Ascending aorta (tissue), 2 donors: ENCODE results near the gene FXYD3. TPM values are rescaled to one million over a fixed set of nuclear protein-coding genes. Genes with fewer than 3 reads are reported as not detected.

Source experiments
- DNase-seq, 2 donors: peaks; one replicate each; pipeline ENCODE4 v3.0.0-alpha.2; 2019; ENCODE audit warnings: low spot score in 2 of 2
- H3K27ac ChIP-seq, 2 donors: fragments of 200-600 bp; sonication (generic); one replicate each; pipeline ENCODE4 v1.5.1; 2016 to 2017; ENCODE audit warnings: mild to moderate bottlenecking in 1 of 2
- H3K27me3 ChIP-seq: fragments of 200-600 bp; sonication (generic); one replicate; pipeline ENCODE4 v1.5.1; 2017
- H3K36me3 ChIP-seq, 2 donors: fragments of 200-600 bp; sonication (generic); one replicate each; pipeline ENCODE4 v1.5.1; 2016
- H3K4me1 ChIP-seq, 2 donors: fragments of 200-600 bp; sonication (generic); one replicate each; pipeline ENCODE4 v1.5.1; 2016 to 2017; ENCODE audit warnings: mild to moderate bottlenecking in 1 of 2
- H3K4me3 ChIP-seq, 2 donors: fragments of 200-600 bp; sonication (generic); one replicate each; pipeline ENCODE4 v1.5.1; 2016 to 2017; ENCODE audit warnings: mild to moderate bottlenecking in 1 of 2
- H3K9me3 ChIP-seq, 2 donors: fragments of 200-600 bp; sonication (generic); one replicate each; pipeline ENCODE4 v1.5.1; 2016
- intact Hi-C: fragments of 100-400 bp; cut with DNase I; formaldehyde crosslinking; loops from one replicate; pipeline ENCODE4 v1.15.1; 2023
- total RNA-seq: library from RNA; depleted of rRNA; stranded (reverse); fragments of >200 nt; gene quantifications from one replicate; pipeline ENCODE4 v1.1.0, GENCODE V29; 2016
- TF ChIP-seq, protein P1 (sequence below), 3 experiments: fragments of 200-600 bp in 2 of 3; fragments of 450-650 bp in 1 of 3; sonication (generic) in 2 of 3; IDR thresholded peaks; one replicate each; pipeline ENCODE4 v1.5.1; 2016 to 2019; ENCODE audit warnings: antibody characterized with exemption in 3 of 3, mild to moderate bottlenecking in 1 of 3, moderate library complexity in 1 of 3

FXYD3 gene
- total RNA-seq, 1 donor from 2014 or later = not detected

DNA sequence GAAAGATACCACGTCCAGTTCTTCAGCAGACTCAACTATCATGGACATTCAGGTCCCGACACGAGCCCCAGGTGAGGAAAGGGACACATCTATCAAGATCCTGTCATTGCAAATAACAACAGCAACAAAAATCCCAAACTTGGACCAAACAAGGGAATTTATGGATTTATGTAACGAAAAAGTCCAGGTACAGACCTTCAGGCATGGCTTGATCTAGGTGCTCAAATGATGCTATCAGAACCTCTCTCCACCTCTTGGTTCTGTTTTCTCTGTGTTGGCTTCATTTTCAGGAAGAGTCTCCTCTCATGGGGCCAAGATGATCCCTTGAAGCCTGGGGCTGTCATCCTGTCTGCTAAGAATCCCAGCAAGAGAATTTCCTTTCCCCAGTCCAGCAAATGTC lies 41.8 kb downstream of the FXYD3 start:
- TF ChIP-seq, protein P1, sequence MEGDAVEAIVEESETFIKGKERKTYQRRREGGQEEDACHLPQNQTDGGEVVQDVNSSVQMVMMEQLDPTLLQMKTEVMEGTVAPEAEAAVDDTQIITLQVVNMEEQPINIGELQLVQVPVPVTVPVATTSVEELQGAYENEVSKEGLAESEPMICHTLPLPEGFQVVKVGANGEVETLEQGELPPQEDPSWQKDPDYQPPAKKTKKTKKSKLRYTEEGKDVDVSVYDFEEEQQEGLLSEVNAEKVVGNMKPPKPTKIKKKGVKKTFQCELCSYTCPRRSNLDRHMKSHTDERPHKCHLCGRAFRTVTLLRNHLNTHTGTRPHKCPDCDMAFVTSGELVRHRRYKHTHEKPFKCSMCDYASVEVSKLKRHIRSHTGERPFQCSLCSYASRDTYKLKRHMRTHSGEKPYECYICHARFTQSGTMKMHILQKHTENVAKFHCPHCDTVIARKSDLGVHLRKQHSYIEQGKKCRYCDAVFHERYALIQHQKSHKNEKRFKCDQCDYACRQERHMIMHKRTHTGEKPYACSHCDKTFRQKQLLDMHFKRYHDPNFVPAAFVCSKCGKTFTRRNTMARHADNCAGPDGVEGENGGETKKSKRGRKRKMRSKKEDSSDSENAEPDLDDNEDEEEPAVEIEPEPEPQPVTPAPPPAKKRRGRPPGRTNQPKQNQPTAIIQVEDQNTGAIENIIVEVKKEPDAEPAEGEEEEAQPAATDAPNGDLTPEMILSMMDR (IDR thresholded peaks at IDR 0.05) = no peak
- Histone ChIP-seq H3K36me3 (peaks cover 27 to 44% of the 10 kb centered on the region in 2 donors), H3K27me3 (no peaks in the 10 kb centered on the region), H3K9me3 (peaks cover 0 to 6% of the 10 kb centered on the region in 2 donors), H3K27ac (no peak overlapping the region), H3K4me1 (peaks cover 10 to 15% of the 10 kb centered on the region in 2 donors), H3K4me3 (no peak overlapping the region)
- DNase-seq = no peak
- intact Hi-C loops = loop anchor here (5.0 kb wide), 1 partner anchor 110 kb away; the partner anchor contains the start of gene USF2

DNA sequence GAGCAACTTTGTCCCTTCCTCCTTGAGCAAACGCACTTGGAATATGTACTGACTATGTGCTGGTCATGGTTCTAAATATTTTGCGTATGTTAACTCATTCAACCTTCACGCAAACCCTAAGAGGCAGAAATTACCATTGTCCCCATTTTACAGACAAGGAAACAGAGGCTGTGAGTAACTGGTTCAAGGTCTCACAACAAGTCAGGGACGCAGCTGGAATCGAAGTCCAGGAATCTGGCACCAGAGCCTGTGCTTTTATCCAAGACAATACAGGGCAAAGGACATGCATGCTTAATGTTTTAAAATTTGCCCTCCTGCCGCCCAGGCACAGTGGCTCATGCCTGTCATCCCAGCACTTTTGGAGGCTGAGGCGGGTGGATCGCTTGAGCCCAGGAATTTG lies 44.0 kb downstream of the FXYD3 start:
- H3K36me3 ChIP-seq = peaks cover 29 to 62% of the 10 kb centered on the region in 2 donors
- no peak overlapping the region for H3K4me3 ChIP-seq
- TF ChIP-seq, protein P1 (IDR thresholded peaks at IDR 0.05) = no peak
- DNase-seq = no peak
- H3K9me3 ChIP-seq = peaks cover 0 to 13% of the 10 kb centered on the region in 2 donors
- H3K4me1 ChIP-seq = peaks cover 0 to 9% of the 10 kb centered on the region in 2 donors
- H3K27me3 ChIP-seq = no peaks in the 10 kb centered on the region
- H3K27ac ChIP-seq = no peak overlapping the region
- intact Hi-C loops = loop anchor here (5.0 kb wide), 1 partner anchor 108 kb away; the partner anchor contains the start of gene USF2

DNA sequence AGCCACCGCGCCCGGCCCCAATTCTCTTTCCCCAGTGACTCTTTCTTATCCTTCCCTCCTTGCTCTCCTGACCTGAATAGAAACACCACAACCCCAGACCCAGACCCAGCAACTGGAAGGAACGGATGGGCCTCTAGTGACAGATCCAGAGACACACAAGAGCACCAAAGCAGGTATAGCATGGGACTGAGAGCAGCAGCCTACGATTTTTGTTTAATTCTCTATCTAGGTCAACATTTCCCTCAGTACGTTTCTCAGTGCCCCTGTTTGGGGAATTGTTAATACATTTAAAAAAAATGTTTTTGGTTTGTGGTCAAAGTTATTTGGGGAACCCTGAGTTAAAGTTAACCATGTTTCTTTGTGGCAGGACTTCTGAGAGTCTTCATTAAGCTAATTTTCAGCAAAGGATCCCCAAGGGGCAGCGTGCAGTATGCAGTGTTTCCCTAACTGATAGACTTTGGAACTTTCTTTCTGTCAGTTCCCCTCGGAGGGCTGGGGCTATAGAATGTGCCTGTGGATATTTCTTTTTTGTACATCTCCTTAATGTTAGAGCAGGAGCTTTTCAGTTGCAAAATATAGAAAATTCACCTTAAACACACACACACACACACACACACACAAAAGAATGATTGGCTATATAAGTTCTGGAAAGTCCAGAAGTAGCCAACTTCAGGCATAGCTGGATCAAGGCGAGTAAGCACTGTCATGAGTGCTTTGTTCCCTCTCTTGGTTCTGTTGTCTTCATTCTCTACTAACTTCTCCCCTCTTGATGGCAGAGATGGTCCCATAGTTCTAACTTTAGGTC lies 45.2 kb downstream of the FXYD3 start:
- TF ChIP-seq, protein P1 (IDR thresholded peaks at IDR 0.05) = no peak
- Histone ChIP-seq H3K4me1 (peaks cover 0 to 4% of the 10 kb centered on the region in 2 donors), H3K27me3 (no peaks in the 10 kb centered on the region), H3K4me3 (no peak overlapping the region), H3K9me3 (peaks cover 0 to 22% of the 10 kb centered on the region in 2 donors), H3K27ac (no peak overlapping the region), H3K36me3 (peaks cover 39 to 74% of the 10 kb centered on the region in 2 donors)
- no peak for DNase-seq
- intact Hi-C loops = no loop called here

DNA sequence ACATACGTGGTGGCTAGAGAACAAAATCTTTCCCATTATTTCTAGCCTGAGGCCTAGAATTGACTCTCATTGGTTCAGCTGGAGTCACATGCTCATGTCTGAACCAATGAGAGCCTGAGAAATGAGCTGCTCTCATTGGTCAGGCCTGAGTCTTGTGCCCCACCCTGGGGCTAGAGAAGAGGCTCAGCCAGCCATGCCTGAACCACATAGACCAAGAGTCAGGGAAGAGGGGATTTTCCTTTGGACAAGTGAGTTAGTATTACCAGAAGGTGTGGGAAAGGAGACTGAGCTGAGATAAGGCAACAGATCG lies 45.8 kb downstream of the FXYD3 start:
- TF ChIP-seq, protein P1 (IDR thresholded peaks at IDR 0.05) = no peak
- Histone ChIP-seq H3K27ac (no peak overlapping the region), H3K36me3 (peaks cover 43 to 79% of the 10 kb centered on the region in 2 donors), H3K4me1 (no peaks in the 10 kb centered on the region), H3K27me3 (no peaks in the 10 kb centered on the region), H3K4me3 (no peak overlapping the region), H3K9me3 (peaks cover 0 to 27% of the 10 kb centered on the region in 2 donors)
- no peak for DNase-seq
- intact Hi-C loops = no loop called here

DNA sequence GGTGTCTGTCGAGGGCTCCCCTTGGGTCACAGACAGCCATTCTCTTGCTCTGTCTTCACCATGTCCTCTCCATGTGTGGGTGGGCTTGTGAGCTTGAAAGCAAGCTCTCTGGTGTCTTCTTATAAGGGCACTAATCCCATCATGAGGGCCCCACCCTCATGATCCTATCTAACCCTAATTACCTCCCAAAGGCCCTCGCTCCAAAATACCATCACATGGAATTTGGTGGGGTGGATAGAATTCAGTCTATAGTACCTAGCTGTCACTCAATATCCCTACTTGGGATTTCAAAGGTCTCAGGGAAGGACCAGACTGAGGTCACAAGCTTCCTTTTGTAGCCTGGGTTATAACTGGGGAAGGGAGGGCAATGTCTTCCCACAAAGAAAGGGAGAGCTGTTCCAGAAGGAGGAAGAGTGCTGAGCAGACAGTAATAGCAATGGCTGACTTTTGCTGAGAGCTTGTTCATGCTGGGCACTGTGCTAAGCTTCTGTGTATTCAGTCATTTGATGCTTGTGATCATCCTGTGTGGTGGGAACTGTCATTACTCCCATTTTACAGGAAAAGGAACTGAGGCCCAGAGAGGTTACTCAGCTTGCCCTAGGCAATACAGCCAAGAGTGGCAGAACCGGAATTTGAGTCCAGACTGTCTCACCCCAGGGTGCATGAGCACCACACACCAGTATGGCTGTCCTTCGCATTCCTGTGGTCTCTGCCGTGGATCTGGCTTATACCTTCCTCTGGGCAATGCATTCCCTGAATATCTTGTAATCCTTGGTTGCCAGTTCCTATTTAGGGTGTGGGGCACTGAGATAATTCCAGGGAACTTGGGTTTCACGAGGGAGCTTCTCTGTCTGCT lies 47.1 kb downstream of the FXYD3 start:
- H3K9me3 ChIP-seq = peaks cover 0 to 28% of the 10 kb centered on the region in 2 donors
- no peak for DNase-seq

More for the DNA sequence above, 47.1 kb downstream of the FXYD3 start:
- no peak overlapping the region for H3K4me3 ChIP-seq
- H3K4me1 ChIP-seq = no peaks in the 10 kb centered on the region
- TF ChIP-seq, protein P1 (IDR thresholded peaks at IDR 0.05) = no peak
- H3K27me3 ChIP-seq = no peaks in the 10 kb centered on the region
- H3K27ac ChIP-seq = no peak overlapping the region
- intact Hi-C loops = no loop called here
- peaks cover 46 to 83% of the 10 kb centered on the region in 2 donors for H3K36me3 ChIP-seq
